Gastroesophageal sphincter (tissue), 3 donors: ENCODE results near the gene TMEM214.

Source experiments
- POLR2A ChIP-seq, 2 donors: fragments of 450-650 bp; IDR thresholded peaks; one replicate each; pipeline ENCODE4 v1.6.1; 2017; ENCODE audit warnings: antibody characterized with exemption in 2 of 2, mild to moderate bottlenecking in 2 of 2, moderate library complexity in 1 of 2
- POLR2AphosphoS5 ChIP-seq: sonication (generic); formaldehyde crosslinking; IDR thresholded peaks from one replicate; pipeline ENCODE4 v1.6.1; 2017; ENCODE audit warnings: antibody characterized with exemption
- TF ChIP-seq, protein P1 (sequence below), 4 experiments: fragments of 200-600 bp in 2 of 4; fragments of 450-650 bp in 2 of 4; sonication (generic) in 1 of 4; IDR thresholded peaks; one replicate each; pipeline ENCODE4 v1.5.1; 2017 to 2019; ENCODE audit warnings: antibody characterized with exemption in 4 of 4, mild to moderate bottlenecking in 2 of 4, moderate library complexity in 2 of 4

DNA sequence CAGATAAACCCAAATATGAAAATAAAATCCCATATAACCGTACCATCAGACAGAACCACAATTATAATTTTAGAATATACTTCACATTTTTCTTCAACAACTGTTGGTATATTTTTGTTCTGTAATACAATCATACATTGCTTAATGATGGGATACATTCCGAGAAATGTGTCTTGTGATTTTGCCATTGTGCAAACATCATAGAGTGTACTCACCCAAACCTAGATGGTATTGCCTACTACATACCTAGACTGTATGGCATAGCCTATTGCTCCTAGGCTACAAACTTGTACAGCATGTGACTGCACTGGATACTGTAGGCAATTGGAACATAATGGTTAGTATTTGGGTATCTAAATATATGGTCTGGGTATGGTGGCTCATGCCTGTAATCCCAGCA lies 31.8 kb upstream of the TMEM214 start:
- TF ChIP-seq, protein P1, sequence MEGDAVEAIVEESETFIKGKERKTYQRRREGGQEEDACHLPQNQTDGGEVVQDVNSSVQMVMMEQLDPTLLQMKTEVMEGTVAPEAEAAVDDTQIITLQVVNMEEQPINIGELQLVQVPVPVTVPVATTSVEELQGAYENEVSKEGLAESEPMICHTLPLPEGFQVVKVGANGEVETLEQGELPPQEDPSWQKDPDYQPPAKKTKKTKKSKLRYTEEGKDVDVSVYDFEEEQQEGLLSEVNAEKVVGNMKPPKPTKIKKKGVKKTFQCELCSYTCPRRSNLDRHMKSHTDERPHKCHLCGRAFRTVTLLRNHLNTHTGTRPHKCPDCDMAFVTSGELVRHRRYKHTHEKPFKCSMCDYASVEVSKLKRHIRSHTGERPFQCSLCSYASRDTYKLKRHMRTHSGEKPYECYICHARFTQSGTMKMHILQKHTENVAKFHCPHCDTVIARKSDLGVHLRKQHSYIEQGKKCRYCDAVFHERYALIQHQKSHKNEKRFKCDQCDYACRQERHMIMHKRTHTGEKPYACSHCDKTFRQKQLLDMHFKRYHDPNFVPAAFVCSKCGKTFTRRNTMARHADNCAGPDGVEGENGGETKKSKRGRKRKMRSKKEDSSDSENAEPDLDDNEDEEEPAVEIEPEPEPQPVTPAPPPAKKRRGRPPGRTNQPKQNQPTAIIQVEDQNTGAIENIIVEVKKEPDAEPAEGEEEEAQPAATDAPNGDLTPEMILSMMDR (IDR thresholded peaks at IDR 0.05) = no peak
- no peak for TF ChIP-seq POLR2AphosphoS5
- TF ChIP-seq POLR2A (IDR thresholded peaks at IDR 0.05) = no peak
